Kidney epithelial cell (primary cell): ENCODE data around the gene ARHGAP5. TPM values are rescaled to one million over a fixed set of nuclear protein-coding genes. Genes with fewer than 3 reads are reported as not detected.

Experiments used
- DNase-seq: peaks from one replicate; pipeline ENCODE4 v3.0.0-alpha.2; 2010; ENCODE audit warnings: low read depth
- H3K27me3 ChIP-seq: 2 replicates; pipeline ENCODE4 v1.6.0; 2011; ENCODE audit warnings: low read length; ENCODE audit not compliant: control insufficient read depth, insufficient read depth
- H3K36me3 ChIP-seq: 2 replicates; pipeline ENCODE4 v1.5.1; 2011; ENCODE audit warnings: low read length; ENCODE audit not compliant: control insufficient read depth, insufficient read depth
- H3K4me3 ChIP-seq: 2 replicates; pipeline ENCODE4 v1.5.1; 2011; ENCODE audit warnings: low read depth, mild to moderate bottlenecking, control low read depth, low read length
- CTCF ChIP-seq: IDR thresholded peaks from 2 replicates; pipeline ENCODE4 v1.5.1; 2011; ENCODE audit warnings: mild to moderate bottlenecking, moderate library complexity, low read length, control low read depth, inconsistent platforms; ENCODE audit not compliant: insufficient read depth, poor library complexity, severe bottlenecking
- total RNA-seq: library from RNA; depleted of rRNA; stranded (reverse); fragments of >200 nt; gene quantifications from 2 replicates; pipeline ENCODE4 v1.2.3, GENCODE V29; 2015

ARHGAP5 gene
- total RNA-seq, 1 donor from 2014 or later = 86.3 TPM

GRCh38 chr14:32073537-32074189, 3.4 kb upstream of the ARHGAP5 start:
- DNase-seq = peak; percentile 43
- TF ChIP-seq CTCF = peak; percentile 73
- Histone ChIP-seq H3K4me3 (no peak overlapping the region), H3K36me3 (no peaks in the 10 kb centered on the region), H3K27me3 (no peaks in the 10 kb centered on the region)

- DNase-seq = no peak
- peak overlapping the region; percentile 67 for H3K4me3 ChIP-seq
- H3K27me3 ChIP-seq = no peaks in the 10 kb centered on the region
- TF ChIP-seq CTCF = no peak
- no peaks in the 10 kb centered on the region for H3K36me3 ChIP-seq
Observed at GRCh38 chr14:32074887-32075572, 2.1 kb upstream of the ARHGAP5 start.

GRCh38 chr14:32075672-32076277, 1.3 kb upstream of the ARHGAP5 start:
- Histone ChIP-seq H3K36me3 (no peaks in the 10 kb centered on the region), H3K4me3 (peak overlapping the region; percentile 67), H3K27me3 (no peaks in the 10 kb centered on the region)
- no peak for DNase-seq
- TF ChIP-seq CTCF = no peak

GRCh38 chr14:32076278-32077080, 625 bp upstream of the ARHGAP5 start:
- Histone ChIP-seq H3K27me3 (no peaks in the 10 kb centered on the region), H3K4me3 (peak overlapping the region; percentile 97), H3K36me3 (no peaks in the 10 kb centered on the region)
- DNase-seq = peak; percentile 68
- TF ChIP-seq CTCF = no peak

GRCh38 chr14:32078023-32078857, 1.1 kb downstream of the ARHGAP5 start:
- peak overlapping the region; percentile 97 for H3K4me3 ChIP-seq
- TF ChIP-seq CTCF = no peak
- no peaks in the 10 kb centered on the region for H3K36me3 ChIP-seq
- no peaks in the 10 kb centered on the region for H3K27me3 ChIP-seq
- DNase-seq = no peak
